NT2/D1 (cell line): Measurements from ENCODE around the gene OSBPL9.

Source experiments
- SUZ12 ChIP-seq: IDR thresholded peaks from 2 replicates; pipeline ENCODE4 v1.6.1; 2011; ENCODE audit not compliant: insufficient read length, insufficient read depth; ENCODE audit errors: extremely low read depth
- YY1 ChIP-seq: IDR thresholded peaks from 2 replicates; pipeline ENCODE4 v1.6.1; 2011; ENCODE audit not compliant: insufficient read length, insufficient read depth
- ZNF274 ChIP-seq: IDR thresholded peaks from 2 replicates; pipeline ENCODE4 v1.6.1; 2011; ENCODE audit warnings: mild to moderate bottlenecking, low read depth, low read length

- TF ChIP-seq SUZ12 = no peak
- TF ChIP-seq ZNF274 = no peak
- no peak for TF ChIP-seq YY1
These were observed 15.9 kb upstream of the OSBPL9 start for GRCh38 chr1:51600965-51601364.
